MG63 (cell line): ENCODE measurements around the gene ADCY10. TPM values are rescaled to one million over a fixed set of nuclear protein-coding genes. Genes with fewer than 3 reads are reported as not detected.

Experiments
- DNase-seq: peaks from one replicate; pipeline ENCODE4 v3.0.0-alpha.2; 2020
- H3K27me3 ChIP-seq: fragments of 250-450 bp; sonication (Bioruptor Pico); 2 replicates; pipeline ENCODE4 v1.5.1; 2020; ENCODE audit warnings: mild to moderate bottlenecking, moderate library complexity
- H3K36me3 ChIP-seq: fragments of 250-450 bp; sonication (Bioruptor Pico); 2 replicates; pipeline ENCODE4 v1.5.1; 2020; ENCODE audit warnings: mild to moderate bottlenecking, moderate library complexity
- H3K4me3 ChIP-seq: fragments of 250-450 bp; sonication (Bioruptor Pico); 2 replicates; pipeline ENCODE4 v1.5.1; 2020; ENCODE audit warnings: mild to moderate bottlenecking, moderate library complexity
- H3K9me3 ChIP-seq: fragments of 250-450 bp; sonication (Bioruptor Pico); 2 replicates; pipeline ENCODE4 v1.5.1; 2020; ENCODE audit warnings: mild to moderate bottlenecking, moderate library complexity
- total RNA-seq: library from RNA; depleted of rRNA; stranded (reverse); fragments of >200 nt; shearing (Covaris generic); gene quantifications from 2 replicates; pipeline ENCODE4 v1.2.3, GENCODE V29; 2014; ENCODE audit warnings: low replicate concordance; rRNA removed

ADCY10 gene
- total RNA-seq, 1 experiment from 2014 or later, result 0.13 TPM

DNA sequence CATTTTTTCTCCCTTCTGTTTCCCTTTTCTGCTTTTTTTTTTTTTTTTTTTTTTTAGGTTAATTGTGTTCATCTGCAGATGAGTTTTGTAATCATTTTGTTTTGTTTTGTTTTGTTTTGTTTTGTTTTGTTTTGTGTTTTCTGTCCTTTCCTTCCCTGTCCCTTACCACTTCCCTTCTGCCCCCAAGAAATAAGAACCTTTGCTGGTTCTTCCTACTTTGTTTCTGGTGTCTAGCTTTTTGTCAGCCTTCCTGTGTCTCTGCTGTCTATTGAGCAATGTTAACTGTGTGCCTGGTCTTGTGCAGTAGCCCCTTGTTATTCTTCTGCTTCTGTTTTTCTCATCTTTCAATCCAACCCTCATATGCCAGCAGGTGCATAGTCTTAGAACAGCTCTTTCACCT lies 146.2 kb downstream of the ADCY10 start:
- H3K27me3 ChIP-seq, result no peaks in the 10 kb centered on the region
- peaks cover 39% of the 10 kb centered on the region for H3K36me3 ChIP-seq
- no peak for DNase-seq

GRCh38 chr1:167766538-167766937 lies 147.4 kb downstream of the ADCY10 start:
- Histone ChIP-seq H3K27me3 (no peaks in the 10 kb centered on the region), H3K36me3 (peaks cover 35% of the 10 kb centered on the region), H3K4me3 (no peak overlapping the region), H3K9me3 (no peaks in the 10 kb centered on the region)
- DNase-seq, result no peak

More for the DNA sequence above, 146.2 kb downstream of the ADCY10 start:
- H3K4me3 ChIP-seq, result no peak overlapping the region
- H3K9me3 ChIP-seq, result no peaks in the 10 kb centered on the region

DNA sequence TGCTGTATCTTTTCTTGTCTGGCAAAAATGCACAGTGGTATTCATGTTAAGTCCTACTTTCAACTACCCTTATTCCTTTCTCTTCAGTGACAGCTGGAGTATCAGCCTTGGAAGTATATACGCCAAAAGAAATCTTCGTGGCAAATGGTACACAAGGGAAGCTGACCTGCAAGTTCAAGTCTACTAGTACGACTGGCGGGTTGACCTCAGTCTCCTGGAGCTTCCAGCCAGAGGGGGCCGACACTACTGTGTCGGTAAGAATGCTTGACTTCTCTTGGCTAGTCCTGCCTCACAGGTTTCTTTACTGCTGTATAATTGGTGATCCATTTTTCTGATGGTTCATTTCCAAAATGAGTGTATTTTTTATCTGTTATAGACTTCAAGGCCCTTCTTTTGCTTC lies 148.4 kb downstream of the ADCY10 start:
- no peak for DNase-seq
- Histone ChIP-seq H3K27me3 (no peaks in the 10 kb centered on the region), H3K36me3 (peaks cover 35% of the 10 kb centered on the region), H3K4me3 (no peak overlapping the region), H3K9me3 (no peaks in the 10 kb centered on the region)

- Histone ChIP-seq H3K4me3 (no peak overlapping the region), H3K27me3 (no peaks in the 10 kb centered on the region), H3K9me3 (no peaks in the 10 kb centered on the region), H3K36me3 (peaks cover 29% of the 10 kb centered on the region)
- no peak for DNase-seq
These were observed 149.2 kb downstream of the ADCY10 start for GRCh38 chr1:167764458-167765330.

DNA sequence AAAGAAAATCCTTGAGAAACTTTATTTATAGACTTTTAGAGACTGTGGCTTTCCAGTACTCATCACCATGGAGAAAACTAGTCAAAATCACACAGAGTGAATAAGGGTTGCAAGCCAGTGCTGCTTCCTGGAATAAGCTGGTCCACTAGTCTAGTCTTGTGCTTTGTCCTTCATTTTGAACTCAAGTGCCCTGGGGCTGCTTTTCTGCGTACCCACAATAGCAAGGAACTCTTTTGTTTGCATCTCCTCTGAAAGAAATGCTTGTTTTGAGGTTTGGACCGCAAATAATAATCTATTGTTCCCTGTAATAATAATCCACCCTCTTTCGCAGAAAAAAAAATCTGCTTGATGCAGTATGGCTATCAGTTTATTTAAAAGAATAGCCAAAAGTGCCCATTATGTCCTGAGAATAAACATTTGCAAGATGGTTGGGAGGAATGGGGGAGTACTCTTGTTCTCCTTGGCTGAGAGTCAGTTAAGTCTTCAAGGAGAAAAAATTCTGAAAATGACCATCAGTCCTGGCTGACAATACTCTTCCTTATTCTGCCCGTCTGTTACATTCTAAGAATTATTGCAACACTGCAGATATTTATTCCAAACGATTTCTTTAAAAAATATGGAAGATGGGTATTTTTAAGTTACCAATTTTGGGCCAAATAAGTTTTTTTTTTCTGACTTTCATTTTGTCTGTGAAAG lies 150.3 kb downstream of the ADCY10 start:
- Histone ChIP-seq H3K4me3 (no peak overlapping the region), H3K9me3 (no peaks in the 10 kb centered on the region), H3K27me3 (no peaks in the 10 kb centered on the region), H3K36me3 (peaks cover 19% of the 10 kb centered on the region)
- no peak for DNase-seq

- H3K9me3 ChIP-seq, result no peaks in the 10 kb centered on the region
- DNase-seq, result no peak
These were observed 151.7 kb downstream of the ADCY10 start for GRCh38 chr1:167762061-167762746.

DNA sequence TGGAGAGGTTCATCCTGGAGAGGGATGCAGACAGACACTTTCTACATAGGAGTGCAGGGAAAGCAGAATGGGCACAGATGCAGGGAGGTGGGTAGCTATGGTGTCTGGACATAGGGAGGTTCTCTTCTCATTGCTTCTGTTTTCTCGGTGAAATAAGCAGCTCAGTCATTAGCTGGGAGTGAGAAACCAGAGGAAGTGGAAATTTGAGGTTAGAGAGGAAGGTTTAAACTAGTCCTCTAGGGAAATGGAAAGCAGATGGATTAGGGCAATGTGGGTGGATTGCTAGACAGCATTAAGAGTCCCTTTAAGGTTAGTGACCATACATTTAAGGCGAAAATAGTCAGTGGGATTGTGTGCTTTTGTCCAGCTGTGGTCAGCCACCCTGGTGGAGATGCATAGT lies 152.5 kb downstream of the ADCY10 start:
- H3K4me3 ChIP-seq, result no peak overlapping the region
- no peaks in the 10 kb centered on the region for H3K9me3 ChIP-seq
- no peak for DNase-seq
- H3K27me3 ChIP-seq, result no peaks in the 10 kb centered on the region
- peaks cover 7% of the 10 kb centered on the region for H3K36me3 ChIP-seq

More at GRCh38 chr1:167762061-167762746, 151.7 kb downstream of the ADCY10 start:
- no peaks in the 10 kb centered on the region for H3K27me3 ChIP-seq
- no peak overlapping the region for H3K4me3 ChIP-seq
- H3K36me3 ChIP-seq, result peaks cover 10% of the 10 kb centered on the region

Other genes with a start within 250 kb of the ADCY10 start
- 126 and 136 TPM in 2 replicates for gene MPZL1, start 192.2 kb downstream of the ADCY10 start, total RNA-seq
- 70.1 and 99.3 TPM in 2 replicates for gene DCAF6, start 22.5 kb upstream of the ADCY10 start, total RNA-seq
- 165 and 172 TPM in 2 replicates for gene MPC2, start 22.9 kb upstream of the ADCY10 start, total RNA-seq
- gene GPR161, start 222.8 kb upstream of the ADCY10 start, total RNA-seq, result 5.2 and 5.8 TPM in 2 replicates